Measurements from ENCODE around the gene ARMH4. TPM values are rescaled to one million over a fixed set of nuclear protein-coding genes. Genes with fewer than 3 reads are reported as not detected.

Gene ARMH4
- 1 to 10 TPM; 1.2 to 3.7 (median 2.0) TPM for total RNA-seq

- no peaks in the 10 kb centered on the region for H3K9me3 ChIP-seq
- H3K27me3 ChIP-seq, result peaks cover 0 to 4% (median 0%) of the 10 kb centered on the region in 3 donors
- DNase-seq (peak; percentile 56 to 57), ATAC-seq (peak; percentile 82 to 92)
- TF ChIP-seq POLR2A (IDR thresholded peaks at IDR 0.05) (peak; percentile 39 to 71), CTCF (IDR thresholded peaks at IDR 0.05 in 4 of 5, conservative IDR thresholded peaks at IDR 0.05 in 1 of 5) (peak in 1 of 5 experiments; percentile 29)
- intact Hi-C loops (cut with DNase I; ENCODE audit: low total_unique reads), result no loop called here
- H3K27ac ChIP-seq, result peak within 1 kb of the TSS in 2 of 4 donors; percentile 41 to 44
- H3K4me1 ChIP-seq, result peaks cover 6 to 13% of the 10 kb centered on the region in 2 donors
- in situ Hi-C loops (cut with MboI; ENCODE audit: low sequenced_read_pairs in 4 of 4), result no loop called here
- H3K36me3 ChIP-seq, result no peaks in the 10 kb centered on the region
- H3K4me3 ChIP-seq, result peak within 1 kb of the TSS; percentile 55 to 88 (median 71)
Observed at GRCh38 chr14:58152014-58152857, at the start of gene ARMH4. ARMH4 (minus strand) TSS chr14:58152213; CDS start chr14:58139358, 12,855 bp downstream.

GRCh38 chr14:58200846-58201245 is 48.8 kb upstream of the ARMH4 start:
- no peak for DNase-seq
- Histone ChIP-seq H3K36me3 (peaks cover 0 to 12% of the 10 kb centered on the region in 2 donors), H3K9me3 (no peaks in the 10 kb centered on the region), H3K27me3 (no peaks in the 10 kb centered on the region), H3K4me3 (peak overlapping the region; percentile 87 to 94 (median 90)), H3K4me1 (peaks cover 4 to 14% of the 10 kb centered on the region in 2 donors), H3K27ac (peak overlapping the region; percentile 92 to 94 (median 93))
- TF ChIP-seq CTCF (IDR thresholded peaks at IDR 0.05 in 4 of 5, conservative IDR thresholded peaks at IDR 0.05 in 1 of 5) (no peak), POLR2A (IDR thresholded peaks at IDR 0.05) (no peak)
- in situ Hi-C loops (cut with MboI; ENCODE audit: low sequenced_read_pairs in 4 of 4) (no loop called here), intact Hi-C loops (cut with DNase I; ENCODE audit: low total_unique reads) (loop anchor here (2.0 to 10.0 kb wide), 3 partner anchors 44 to 224 kb away; partner anchors contain the start of genes ARID4A, KIAA0586, PSMA3 and TIMM9)
- no peak for ATAC-seq

- in situ Hi-C loops (cut with MboI; ENCODE audit: low sequenced_read_pairs in 4 of 4) (no loop called here), intact Hi-C loops (cut with DNase I; ENCODE audit: low total_unique reads) (loop anchor here (2.0 to 10.0 kb wide), 3 partner anchors 44 to 224 kb away; partner anchors contain the start of genes ARID4A, KIAA0586, PSMA3 and TIMM9)
- no peaks in the 10 kb centered on the region for H3K9me3 ChIP-seq
- ATAC-seq (peak; percentile 3 to 10), DNase-seq (no peak)
- peak overlapping the region; percentile 92 to 94 (median 93) for H3K27ac ChIP-seq
- no peaks in the 10 kb centered on the region for H3K27me3 ChIP-seq
- no peak for TF ChIP-seq CTCF (IDR thresholded peaks at IDR 0.05 in 4 of 5, conservative IDR thresholded peaks at IDR 0.05 in 1 of 5)
- no peak for TF ChIP-seq POLR2A (IDR thresholded peaks at IDR 0.05)
- peak overlapping the region; percentile 87 to 94 (median 90) for H3K4me3 ChIP-seq
- peaks cover 0 to 12% of the 10 kb centered on the region in 2 donors for H3K36me3 ChIP-seq
- H3K4me1 ChIP-seq, result peaks cover 4 to 14% of the 10 kb centered on the region in 2 donors
Observed at GRCh38 chr14:58200480-58200841, 48.4 kb upstream of the ARMH4 start.

- TF ChIP-seq POLR2A (IDR thresholded peaks at IDR 0.05), result peak; percentile 41 to 54
- peak in 1 of 5 experiments; percentile 15 for TF ChIP-seq CTCF (IDR thresholded peaks at IDR 0.05 in 4 of 5, conservative IDR thresholded peaks at IDR 0.05 in 1 of 5)
- Histone ChIP-seq H3K4me1 (peaks cover 4 to 14% of the 10 kb centered on the region in 2 donors), H3K9me3 (no peaks in the 10 kb centered on the region), H3K36me3 (peaks cover 0 to 12% of the 10 kb centered on the region in 2 donors), H3K27me3 (no peaks in the 10 kb centered on the region), H3K4me3 (peak within 1 kb of the TSS; percentile 87 to 94 (median 90)), H3K27ac (peak within 1 kb of the TSS; percentile 92 to 94 (median 93))
- DNase-seq (peak; percentile 68 to 83), ATAC-seq (peak; percentile 96)
- in situ Hi-C loops (cut with MboI; ENCODE audit: low sequenced_read_pairs in 4 of 4) (no loop called here), intact Hi-C loops (cut with DNase I; ENCODE audit: low total_unique reads) (loop anchor here (2.0 to 10.0 kb wide), 3 partner anchors 45 to 225 kb away; partner anchors contain the start of genes ARID4A, KIAA0586, PSMA3 and TIMM9)
Observed at GRCh38 chr14:58199726-58200479, 47.9 kb upstream of the ARMH4 start, which contains the start of gene ACTR10. ACTR10 (plus strand) TSS chr14:58200149; CDS start chr14:58200218, 69 bp downstream.
